Sigmoid colon (tissue), 7 donors: ENCODE measurements around the gene SEC63. TPM values are rescaled to one million over a fixed set of nuclear protein-coding genes. Genes with fewer than 3 reads are reported as not detected.
"Not testable (repeated sequence)": the region's sequence is repeated elsewhere in the genome, so short reads cannot be mapped to it uniquely, and the experiment has no call there.

Source experiments
- DNase-seq: peaks from one replicate; pipeline ENCODE4 v3.0.0-alpha.2; 2019
- H3K27ac ChIP-seq, 4 donors: fragments of 200-600 bp; sonication (generic); one replicate each; pipeline ENCODE4 v1.5.1; 2016 to 2019; ENCODE audit warnings: mild to moderate bottlenecking in 1 of 4
- H3K27me3 ChIP-seq, 3 donors: fragments of 200-600 bp; sonication (generic); one replicate each; pipeline ENCODE4 v1.5.1; 2019; ENCODE audit warnings: mild to moderate bottlenecking in 1 of 3
- H3K36me3 ChIP-seq, 4 donors: fragments of 200-600 bp; sonication (generic); one replicate each; pipeline ENCODE4 v1.5.1; 2016 to 2019
- H3K4me1 ChIP-seq, 4 donors: fragments of 200-600 bp; sonication (generic); one replicate each; pipeline ENCODE4 v1.5.1; 2017 to 2019
- H3K4me3 ChIP-seq, 4 donors: fragments of 200-600 bp; sonication (generic); one replicate each; pipeline ENCODE4 v1.5.1; 2017 to 2019; ENCODE audit warnings: mild to moderate bottlenecking in 2 of 4, moderate library complexity in 1 of 4
- H3K9me3 ChIP-seq, 4 donors: fragments of 200-600 bp in 3 of 4; sonication (generic) in 3 of 4; one replicate each; pipeline versions ENCODE4 v1.5.1 to v1.6.1; 2013 to 2019
- CTCF ChIP-seq, 4 experiments: fragments of 450-650 bp in 3 of 4; fragments of 200-600 bp in 1 of 4; IDR thresholded peaks; one replicate each; pipeline ENCODE4 v1.5.1; 2016 to 2019; ENCODE audit warnings: antibody characterized with exemption in 4 of 4, mild to moderate bottlenecking in 3 of 4, moderate library complexity in 2 of 4
- EP300 ChIP-seq, 4 donors: sonication (generic); formaldehyde crosslinking; IDR thresholded peaks; one replicate each; pipeline ENCODE4 v1.6.1; 2017; ENCODE audit warnings: antibody characterized with exemption in 4 of 4
- POLR2A ChIP-seq, 2 donors: fragments of 450-650 bp; IDR thresholded peaks; one replicate each; pipeline ENCODE4 v1.6.1; 2016; ENCODE audit warnings: antibody characterized with exemption in 2 of 2, mild to moderate bottlenecking in 2 of 2, moderate library complexity in 2 of 2
- POLR2AphosphoS5 ChIP-seq, 4 donors: sonication (generic); formaldehyde crosslinking; IDR thresholded peaks; one replicate each; pipeline ENCODE4 v1.6.1; 2017; ENCODE audit warnings: antibody characterized with exemption in 4 of 4
- WGBS, 2 donors: extraction: QIAGEN DNeasy Blood & Tissue Kit; methylation state at CpG; one replicate each; pipeline ENCODE4 v1.1.7; 2013; 5-methylcytosine and 5-hydroxymethylcytosine counted together
- intact Hi-C: fragments of 100-400 bp; cut with DNase I; formaldehyde crosslinking; loops from one replicate; pipeline ENCODE4 v1.15.1; 2023
- polyA plus RNA-seq, 3 donors: library from polyadenylated mRNA; stranded (reverse); fragments of 200-250 nt; gene quantifications; one replicate each; pipeline ENCODE4 v1.2.3, GENCODE V29; 2013
- total RNA-seq, 4 donors: library from RNA; depleted of rRNA; stranded (reverse); fragments of >200 nt; gene quantifications; one replicate each; pipeline ENCODE4 v1.1.0, GENCODE V29; 2016
- donor health status: healthy with polysubstance abuse.
- donor health status: Bipolar disorder and iron deficiency.
- donor health status: healthy.

The SEC63 gene
- total and polyA plus RNA-seq, 7 donors = 4.9 to 44.9 (median 31.7) TPM

DNA sequence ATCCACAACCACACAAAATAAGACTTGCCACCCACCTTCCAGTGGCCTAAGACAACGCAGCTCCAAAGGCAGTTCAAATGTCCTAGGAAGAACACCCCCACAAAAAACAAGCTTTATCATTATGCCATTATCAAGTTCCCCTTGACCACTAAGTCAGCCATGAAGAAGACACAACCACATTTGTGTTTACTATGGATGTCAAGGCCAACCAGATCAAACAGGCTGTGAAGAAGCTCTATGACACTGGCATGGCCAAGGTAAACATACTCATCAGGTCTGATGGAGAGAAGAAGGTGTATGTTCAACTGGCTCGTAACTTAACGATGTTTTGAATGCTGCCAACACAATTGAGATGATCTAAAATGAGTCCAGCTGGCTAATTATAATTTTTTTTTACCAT is 26.1 kb downstream of the SEC63 start:
- Histone ChIP-seq H3K9me3 (no peaks in the 10 kb centered on the region), H3K4me3 (no peak overlapping the region), H3K4me1 (no peaks in the 10 kb centered on the region), H3K27ac (no peak overlapping the region), H3K27me3 (no peaks in the 10 kb centered on the region), H3K36me3 (peaks cover 0 to 12% (median 0%) of the 10 kb centered on the region in 4 donors)
- intact Hi-C loops = no loop called here
- TF ChIP-seq CTCF (IDR thresholded peaks at IDR 0.05) (no peak), EP300 (IDR thresholded peaks at IDR 0.05) (no peak), POLR2A (IDR thresholded peaks at IDR 0.05) (no peak), POLR2AphosphoS5 (IDR thresholded peaks at IDR 0.05) (no peak)
- 91 to 95% methylated on average over 3 of the region's 3 CpGs for WGBS, 2 donors
- DNase-seq = no peak

- intact Hi-C loops = no loop called here
- no peak for TF ChIP-seq CTCF (IDR thresholded peaks at IDR 0.05)
- no peak for TF ChIP-seq POLR2AphosphoS5 (IDR thresholded peaks at IDR 0.05)
- TF ChIP-seq POLR2A (IDR thresholded peaks at IDR 0.05) = no peak
- no peak for TF ChIP-seq EP300 (IDR thresholded peaks at IDR 0.05)
- Histone ChIP-seq H3K4me3 (no peak overlapping the region), H3K9me3 (no peaks in the 10 kb centered on the region), H3K27ac (no peak overlapping the region), H3K27me3 (no peaks in the 10 kb centered on the region), H3K36me3 (peaks cover 0 to 12% (median 0%) of the 10 kb centered on the region in 4 donors), H3K4me1 (no peaks in the 10 kb centered on the region)
- DNase-seq = no peak
- WGBS, 2 donors = 92 to 96% methylated on average over 2 of the region's 2 CpGs
Measured at GRCh38 chr6:107928984-107929383, 29.0 kb downstream of the SEC63 start.

DNA sequence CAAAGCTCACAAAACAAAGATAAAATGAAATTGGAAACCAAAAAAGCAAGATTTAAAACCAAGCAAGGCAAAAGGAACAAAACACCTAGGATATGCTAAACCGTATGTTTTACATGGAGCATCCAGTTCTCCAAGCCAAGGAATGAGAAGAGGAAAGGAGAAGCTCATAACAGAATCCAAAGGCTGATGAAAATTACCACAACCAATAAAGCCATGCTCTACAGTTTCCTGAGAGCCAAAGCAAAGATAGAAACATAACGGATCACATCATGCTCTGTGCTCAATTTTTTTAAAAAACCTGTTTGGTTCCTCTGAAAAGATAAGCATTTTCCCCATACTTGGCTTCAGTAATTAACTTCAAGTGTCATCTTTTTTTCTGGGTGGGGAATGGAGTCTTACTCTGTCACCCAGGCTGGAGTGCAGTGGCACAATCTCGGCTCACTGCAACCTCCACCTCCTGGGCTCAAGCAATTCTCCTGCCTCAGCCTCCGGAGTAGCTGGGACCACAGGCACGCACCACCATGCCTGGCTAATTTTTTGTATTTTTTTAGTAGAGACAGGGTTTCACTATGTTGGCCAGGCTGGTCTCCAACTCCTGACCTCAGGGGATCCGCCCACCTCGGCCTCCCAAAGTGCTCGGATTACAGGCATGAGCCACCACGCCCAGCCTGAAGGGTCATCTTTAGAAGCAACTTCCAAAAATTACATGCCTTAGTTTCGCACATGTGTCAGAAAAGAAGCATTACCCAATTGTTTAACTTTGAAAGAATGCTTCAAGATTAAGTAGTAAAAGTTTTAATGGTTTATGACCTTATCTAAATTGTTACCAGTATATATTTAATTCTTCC is 31.1 kb downstream of the SEC63 start:
- intact Hi-C loops, DNase-seq, H3K9me3 ChIP-seq, H3K27me3 ChIP-seq, H3K4me3 ChIP-seq, H3K27ac ChIP-seq, H3K4me1 ChIP-seq: not testable (repeated sequence)
- H3K36me3 ChIP-seq = peaks cover 0 to 15% (median 0%) of the 10 kb centered on the region in 4 donors
- 76 to 82% methylated on average over 10 of the region's 10 CpGs for WGBS, 2 donors

GRCh38 chr6:107917451-107918375 is 40.3 kb downstream of the SEC63 start:
- Histone ChIP-seq H3K36me3 (peaks cover 5 to 77% (median 34%) of the 10 kb centered on the region in 4 donors), H3K4me3 (no peak overlapping the region), H3K27ac (no peak overlapping the region), H3K9me3 (peaks cover 0 to 7% (median 2%) of the 10 kb centered on the region in 4 donors), H3K4me1 (no peaks in the 10 kb centered on the region), H3K27me3 (no peaks in the 10 kb centered on the region)
- no peak for DNase-seq
- TF ChIP-seq POLR2AphosphoS5 (IDR thresholded peaks at IDR 0.05) (no peak), CTCF (IDR thresholded peaks at IDR 0.05) (no peak)
- WGBS, 2 donors = 91 to 95% methylated on average over 9 of the region's 9 CpGs
- intact Hi-C loops = no loop called here

GRCh38 chr6:107916961-107917360 is 41.0 kb downstream of the SEC63 start:
- intact Hi-C loops, H3K27me3 ChIP-seq, H3K9me3 ChIP-seq, H3K4me1 ChIP-seq, H3K27ac ChIP-seq, H3K4me3 ChIP-seq, DNase-seq: not testable (repeated sequence)
- H3K36me3 ChIP-seq = peaks cover 5 to 81% (median 40%) of the 10 kb centered on the region in 4 donors
- WGBS, 2 donors = 94 to 95% methylated on average over 6 of the region's 6 CpGs
